ENCODE results near the gene ALG2. TPM values are rescaled to one million over a fixed set of nuclear protein-coding genes. Genes with fewer than 3 reads are reported as not detected.

The ALG2 gene
- total RNA-seq, 3 donors from 2014 or later (not counting 1 experiment from before 2014, with no cell fraction given), result 17.3 to 23.2 (median 20.7) TPM

DNA sequence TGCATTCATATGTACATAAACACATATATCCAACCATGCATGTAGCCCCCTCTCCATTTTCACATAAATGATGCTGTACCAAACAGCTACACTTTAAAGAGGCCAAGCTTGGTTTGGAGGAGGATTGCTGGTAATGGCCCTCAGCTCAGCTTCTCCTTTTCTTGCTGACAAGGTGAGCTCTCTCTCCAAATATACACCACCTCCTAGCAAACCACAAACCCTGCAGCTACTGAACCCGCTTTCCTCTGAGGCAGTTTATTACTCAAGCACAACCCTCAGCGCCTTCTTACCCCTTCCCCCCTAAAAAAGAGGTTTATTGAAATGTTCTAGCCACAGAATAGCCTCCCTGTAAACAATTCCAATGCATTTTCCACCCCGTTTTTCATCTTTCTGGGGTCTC lies 54.0 kb downstream of the ALG2 start:
- no peaks in the 10 kb centered on the region for H3K27me3 ChIP-seq (ENCODE audit: control insufficient read depth, insufficient read depth, low read length)
- WGBS (ENCODE audit: insufficient coverage), result 15% methylated on average over 3 of the region's 3 CpGs
- no peaks in the 10 kb centered on the region for H3K36me3 ChIP-seq (ENCODE audit: control insufficient read depth, insufficient read depth, low read length)
- DNase-seq (no peak), ATAC-seq (no peak)
- TF ChIP-seq, protein P1, sequence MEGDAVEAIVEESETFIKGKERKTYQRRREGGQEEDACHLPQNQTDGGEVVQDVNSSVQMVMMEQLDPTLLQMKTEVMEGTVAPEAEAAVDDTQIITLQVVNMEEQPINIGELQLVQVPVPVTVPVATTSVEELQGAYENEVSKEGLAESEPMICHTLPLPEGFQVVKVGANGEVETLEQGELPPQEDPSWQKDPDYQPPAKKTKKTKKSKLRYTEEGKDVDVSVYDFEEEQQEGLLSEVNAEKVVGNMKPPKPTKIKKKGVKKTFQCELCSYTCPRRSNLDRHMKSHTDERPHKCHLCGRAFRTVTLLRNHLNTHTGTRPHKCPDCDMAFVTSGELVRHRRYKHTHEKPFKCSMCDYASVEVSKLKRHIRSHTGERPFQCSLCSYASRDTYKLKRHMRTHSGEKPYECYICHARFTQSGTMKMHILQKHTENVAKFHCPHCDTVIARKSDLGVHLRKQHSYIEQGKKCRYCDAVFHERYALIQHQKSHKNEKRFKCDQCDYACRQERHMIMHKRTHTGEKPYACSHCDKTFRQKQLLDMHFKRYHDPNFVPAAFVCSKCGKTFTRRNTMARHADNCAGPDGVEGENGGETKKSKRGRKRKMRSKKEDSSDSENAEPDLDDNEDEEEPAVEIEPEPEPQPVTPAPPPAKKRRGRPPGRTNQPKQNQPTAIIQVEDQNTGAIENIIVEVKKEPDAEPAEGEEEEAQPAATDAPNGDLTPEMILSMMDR (IDR thresholded peaks at IDR 0.05), result no peak
- Mint-ChIP-seq H3K4me3 (no peak overlapping the region), H3K27ac (peak overlapping the region in 1 of 2 donors; percentile 16), H3K27me3 (ENCODE audit: low read depth in 2 of 2) (peaks cover 0 to 6% of the 10 kb centered on the region in 2 donors), H3K4me1 (peaks cover 12 to 15% of the 10 kb centered on the region in 2 donors), H3K9me3 (no peaks in the 10 kb centered on the region), H3K36me3 (no peaks in the 10 kb centered on the region)
- H3K4me3 ChIP-seq (ENCODE audit: low read length), result no peak overlapping the region
- peaks cover 6% of the 10 kb centered on the region for H3K4me1 ChIP-seq (ENCODE audit: control insufficient read depth, insufficient read depth, low read length)
- H3K9me3 ChIP-seq (ENCODE audit: control insufficient read depth, insufficient read depth, low read length), result no peaks in the 10 kb centered on the region
- intact Hi-C loops (cut with micrococcal nuclease), result no loop called here
- no peak overlapping the region for H3K27ac ChIP-seq (ENCODE audit: low read length)

DNA sequence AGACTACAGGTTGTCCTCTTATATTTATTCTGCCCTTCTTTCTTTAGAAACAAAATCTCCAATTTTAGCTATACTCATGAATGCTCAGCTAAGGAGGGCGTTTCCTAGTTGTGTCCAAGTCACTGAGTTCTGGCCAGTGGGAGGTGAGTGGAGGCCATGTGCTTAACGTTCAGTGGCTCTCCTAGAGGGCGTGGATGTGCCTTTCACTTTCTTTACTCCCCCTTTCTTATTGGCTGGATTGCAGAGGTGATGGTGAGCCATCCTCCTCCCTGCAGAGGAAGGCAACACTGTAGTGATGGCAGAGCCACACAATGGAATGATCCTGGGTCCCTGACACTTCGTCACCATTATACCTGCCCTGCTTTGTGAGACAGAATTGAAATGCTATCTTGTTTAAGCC lies 54.6 kb downstream of the ALG2 start:
- peaks cover 15 to 17% of the 10 kb centered on the region in 2 donors for H3K4me1 Mint-ChIP-seq
- 82% methylated on average over 3 of the region's 4 CpGs for WGBS (ENCODE audit: insufficient coverage)
- peaks cover 0 to 6% of the 10 kb centered on the region in 2 donors for H3K27me3 Mint-ChIP-seq (ENCODE audit: low read depth in 2 of 2)
- no peak overlapping the region for H3K4me3 ChIP-seq (ENCODE audit: low read length)
- H3K27ac ChIP-seq (ENCODE audit: low read length), result no peak overlapping the region
- TF ChIP-seq, protein P1 (IDR thresholded peaks at IDR 0.05), result no peak
- H3K27ac Mint-ChIP-seq, result no peak overlapping the region
- intact Hi-C loops (cut with micrococcal nuclease), result no loop called here
- H3K4me1 ChIP-seq (ENCODE audit: control insufficient read depth, insufficient read depth, low read length), result peaks cover 6% of the 10 kb centered on the region
- no peaks in the 10 kb centered on the region for H3K9me3 ChIP-seq (ENCODE audit: control insufficient read depth, insufficient read depth, low read length)
- no peaks in the 10 kb centered on the region for H3K9me3 Mint-ChIP-seq
- ATAC-seq, result no peak
- no peak overlapping the region for H3K4me3 Mint-ChIP-seq
- no peaks in the 10 kb centered on the region for H3K36me3 Mint-ChIP-seq
- no peaks in the 10 kb centered on the region for H3K36me3 ChIP-seq (ENCODE audit: control insufficient read depth, insufficient read depth, low read length)
- no peaks in the 10 kb centered on the region for H3K27me3 ChIP-seq (ENCODE audit: control insufficient read depth, insufficient read depth, low read length)
- no peak for DNase-seq

Other genes with a start within 250 kb of the ALG2 start
- 100 to 1,000 TPM in 2 of 3 donors, 10 to 100 TPM in 1; 78.0 to 120 (median 113) TPM for gene TGFBR1, start 116.8 kb downstream of the ALG2 start, total RNA-seq
- 10 to 100 TPM; 78.9 to 95.1 (median 93.8) TPM for gene SEC61B, start 340 bp upstream of the ALG2 start, total RNA-seq

All from natural killer cell (primary cell).